Activated CD8-positive, alpha-beta memory T cell treated with anti-CD3 and anti-CD28 coated beads, Interleukin-2, amount 50 U/mL, for 1 hour (primary cell): ENCODE measurements around the gene ABCG2.
"Not testable (repeated sequence)": the region's sequence is repeated elsewhere in the genome, so short reads cannot be mapped to it uniquely, and the experiment has no call there.

Experiments used
- DNase-seq: peaks from one replicate; pipeline ENCODE4 v3.0.0-alpha.2; 2020; ENCODE audit errors: extremely low read depth

ABCG2 gene

DNA sequence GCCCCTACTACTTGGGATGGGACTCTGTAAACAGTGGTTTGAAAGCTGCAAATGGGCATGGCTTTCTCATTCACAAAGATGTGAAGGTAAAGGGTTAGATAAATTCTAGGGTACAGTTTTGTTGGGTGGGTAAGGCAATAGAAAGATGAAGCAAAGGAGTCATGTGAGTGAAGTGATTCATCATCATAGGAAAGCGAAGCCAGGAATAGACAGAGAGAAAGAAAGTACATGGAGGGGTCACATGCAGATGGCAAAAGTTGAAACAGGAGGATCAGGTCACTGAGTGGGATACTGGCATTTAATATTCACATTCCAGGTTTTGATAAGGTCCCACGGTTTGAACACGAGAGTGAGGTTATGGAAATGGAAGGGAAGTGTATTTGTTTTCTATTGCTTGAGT, 8.2 kb upstream of the ABCG2 start:
- no peak for DNase-seq

DNA sequence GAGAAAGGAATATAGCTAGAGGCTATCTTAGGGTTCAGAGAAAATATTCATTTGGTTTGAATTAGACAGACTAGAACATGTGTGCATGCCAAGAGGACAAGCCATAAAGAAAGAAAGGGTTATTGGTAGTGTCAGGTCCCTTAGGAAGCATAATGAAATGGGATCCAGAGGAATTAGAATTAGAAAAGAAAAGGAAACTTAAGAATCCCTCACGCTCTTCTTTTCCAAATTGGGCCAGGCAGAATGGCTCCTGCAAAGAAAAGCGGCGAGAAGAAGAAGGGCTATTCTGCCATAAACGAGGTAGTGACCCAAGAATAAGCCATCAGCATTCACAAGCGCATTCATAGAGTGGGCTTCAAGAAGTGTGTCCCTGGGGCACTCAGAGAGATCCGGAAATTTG, 4.9 kb upstream of the ABCG2 start:
- DNase-seq = no peak

DNA sequence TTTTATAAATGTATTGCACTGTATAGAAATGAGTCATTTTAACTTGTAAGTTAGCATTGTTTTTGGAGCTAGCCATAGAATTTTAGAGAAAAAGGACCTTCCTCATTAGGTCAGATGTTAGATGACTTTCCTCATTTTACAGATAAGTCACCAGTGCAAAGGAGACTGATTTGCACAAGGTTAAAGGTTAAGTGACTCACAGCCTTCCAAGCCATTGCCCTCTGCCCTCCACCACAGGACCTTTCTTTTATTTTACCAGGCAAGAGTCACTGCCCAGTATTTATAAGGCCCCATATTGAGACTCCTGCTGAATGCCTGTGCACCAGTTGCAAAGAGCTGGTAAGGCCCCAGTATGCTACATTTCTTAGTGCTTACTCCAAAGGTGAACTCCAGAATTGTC, 4.2 kb upstream of the ABCG2 start:
- DNase-seq = no peak

DNA sequence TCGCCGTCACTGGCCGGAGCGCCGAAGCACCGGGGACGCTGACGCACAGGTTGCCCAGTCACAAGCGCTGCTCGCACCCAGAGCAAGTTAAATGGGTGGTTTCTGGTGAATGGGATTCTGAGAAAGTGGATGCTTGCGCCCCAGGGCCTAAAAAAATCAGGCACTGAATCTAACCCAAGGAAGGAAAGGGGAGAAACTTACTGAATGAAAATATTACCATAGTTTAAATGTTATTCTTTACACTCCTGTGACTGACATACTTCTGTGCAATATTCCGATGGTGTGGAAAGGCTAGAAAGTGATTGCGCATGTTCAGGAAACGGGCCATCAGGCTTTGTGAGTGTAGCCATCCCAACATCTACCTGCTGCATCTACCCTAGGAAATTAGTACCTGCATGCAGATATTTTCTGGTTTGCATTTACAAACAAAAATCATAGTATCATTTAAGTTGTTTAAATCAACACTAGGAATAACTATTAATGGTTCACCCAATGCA, 838 bp upstream of the ABCG2 start:
- no peak for DNase-seq

DNA sequence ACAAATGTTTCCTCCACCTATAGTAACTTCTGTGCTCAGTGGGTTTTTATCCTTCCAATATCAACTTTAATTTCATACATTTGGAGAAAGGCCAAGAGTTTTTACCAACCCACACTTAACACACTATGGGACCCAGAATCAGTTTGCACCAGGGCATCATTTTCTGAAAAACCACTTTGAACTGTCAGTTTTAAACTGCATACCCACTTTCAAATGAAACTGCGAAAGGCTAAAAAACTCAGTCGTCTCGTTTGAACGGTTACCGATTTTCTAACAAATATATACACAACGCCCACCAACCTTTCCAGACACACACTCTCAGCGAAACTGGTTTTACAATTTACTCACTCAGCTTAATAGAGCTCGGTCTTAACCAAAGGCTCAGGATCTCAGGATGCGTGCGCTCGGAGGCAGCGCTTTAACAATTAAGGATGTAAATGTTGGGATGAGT, 376 bp downstream of the ABCG2 start:
- DNase-seq = no peak

DNA sequence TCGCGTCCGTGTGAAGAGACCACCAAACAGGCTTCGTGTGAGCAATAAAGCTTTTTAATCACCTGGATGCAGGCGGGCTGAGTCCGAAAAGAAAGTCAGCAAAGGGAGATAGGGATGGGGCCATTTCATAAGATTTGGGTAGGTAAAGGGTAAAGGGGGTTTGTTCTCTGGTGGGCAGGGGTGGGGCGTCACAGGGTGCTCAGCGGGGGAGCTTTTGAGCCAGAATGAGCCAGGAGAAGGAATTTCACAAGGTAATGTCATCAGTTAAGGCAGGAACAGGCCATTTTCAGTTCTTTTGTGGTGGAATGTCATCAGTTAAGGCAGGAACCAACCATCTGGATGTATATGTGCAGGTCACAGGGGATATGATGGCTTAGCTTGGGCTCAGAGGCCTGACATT, 6.1 kb downstream of the ABCG2 start:
- not testable (repeated sequence) for DNase-seq

DNA sequence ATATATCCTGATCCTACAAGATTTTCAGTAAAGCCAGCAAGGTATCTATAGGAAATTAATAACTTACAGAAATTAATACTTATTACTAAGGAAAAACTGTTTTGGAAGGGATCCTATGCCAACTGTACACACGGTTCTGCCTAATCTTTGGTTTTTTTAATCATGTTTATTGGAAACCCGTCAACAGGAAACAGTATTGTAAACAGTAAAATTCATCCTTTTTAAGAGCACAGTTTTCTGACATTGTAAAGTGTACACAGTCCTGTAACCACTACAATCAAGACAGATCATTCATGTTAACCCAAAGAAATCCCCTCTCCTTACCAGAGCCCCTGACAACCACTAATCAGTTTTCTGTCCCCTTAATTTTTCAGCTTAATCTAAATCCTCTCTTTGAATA, 9.9 kb downstream of the ABCG2 start:
- no peak for DNase-seq

DNA sequence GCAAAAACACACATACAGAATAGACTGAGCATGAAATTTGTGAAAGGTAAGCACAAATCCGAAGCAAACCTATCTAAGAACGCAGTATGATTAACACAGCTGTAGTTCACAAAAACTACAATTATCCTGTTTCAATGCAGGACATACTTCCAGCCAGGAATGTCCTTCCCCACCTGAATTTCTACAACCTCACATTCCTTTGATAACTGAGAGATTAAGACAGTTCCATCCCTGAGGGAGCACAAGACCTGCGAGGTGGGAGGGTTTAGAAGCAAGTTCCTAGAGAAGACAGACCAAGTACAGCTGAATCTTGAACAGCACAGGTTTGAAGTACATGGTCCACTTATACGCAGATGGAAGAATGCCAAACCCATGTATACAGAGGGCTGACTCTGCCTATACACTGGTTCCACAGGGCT, 10.6 kb downstream of the ABCG2 start:
- no peak for DNase-seq

DNA sequence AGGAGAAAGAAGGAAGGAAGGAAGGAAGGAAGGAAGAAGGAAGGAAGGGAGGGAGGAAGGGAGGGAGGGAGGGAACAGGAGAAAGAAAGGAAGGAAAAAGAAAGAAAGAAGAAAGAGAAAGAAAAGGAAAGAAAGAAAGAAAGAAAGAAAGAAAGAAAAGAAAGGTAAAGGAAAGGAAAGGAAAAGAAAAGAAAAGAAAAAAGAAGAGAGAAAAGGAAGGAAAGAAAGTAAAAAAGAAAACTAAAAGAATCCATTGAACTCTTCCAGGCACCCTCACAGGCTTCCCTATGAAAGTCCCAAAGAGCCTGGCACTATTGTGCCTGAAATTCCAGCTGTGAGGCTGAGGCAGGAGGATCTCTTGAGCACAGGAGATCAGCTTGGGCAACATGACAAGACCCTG, 11.5 kb downstream of the ABCG2 start:
- DNase-seq = no peak

DNA sequence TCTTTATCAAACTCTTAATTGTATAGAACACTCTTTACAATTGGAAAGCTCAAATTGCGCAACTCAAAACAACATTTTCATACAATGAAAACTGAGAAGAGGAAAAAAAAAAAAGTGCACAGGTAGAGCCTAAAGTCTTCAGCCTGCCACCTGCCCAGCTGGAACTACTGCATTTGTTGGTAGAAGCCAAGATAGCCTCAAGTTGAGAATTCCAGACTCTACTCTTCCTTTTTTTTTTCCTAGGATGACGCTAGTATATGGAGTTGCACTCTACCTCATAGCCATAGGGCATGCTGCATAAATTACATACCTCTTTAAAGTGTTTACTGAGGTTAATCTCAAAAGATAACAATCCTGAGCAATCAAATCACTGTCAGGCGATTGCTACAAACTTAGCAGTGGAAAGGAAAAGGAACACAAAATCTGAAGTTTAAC, 13.6 kb downstream of the ABCG2 start:
- no peak for DNase-seq

DNA sequence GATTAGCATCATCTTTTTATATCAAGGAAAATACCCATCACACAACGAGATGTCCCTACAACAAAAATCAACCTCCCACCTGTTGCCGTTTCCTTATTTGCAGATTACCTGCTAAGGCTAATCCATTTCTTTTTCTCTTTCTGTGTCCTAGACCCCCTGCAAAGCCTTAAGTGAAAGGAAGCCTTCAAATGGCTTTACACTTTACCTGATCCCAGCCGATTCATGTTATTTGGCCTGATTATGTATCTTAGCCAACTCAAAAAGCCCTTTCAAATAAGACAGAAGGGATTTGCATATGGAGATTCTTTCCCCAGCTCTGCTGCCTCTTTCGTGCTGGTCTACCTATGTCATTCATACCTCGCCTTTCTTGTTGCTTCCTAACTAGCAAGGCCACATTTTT, 14.4 kb downstream of the ABCG2 start:
- no peak for DNase-seq

DNA sequence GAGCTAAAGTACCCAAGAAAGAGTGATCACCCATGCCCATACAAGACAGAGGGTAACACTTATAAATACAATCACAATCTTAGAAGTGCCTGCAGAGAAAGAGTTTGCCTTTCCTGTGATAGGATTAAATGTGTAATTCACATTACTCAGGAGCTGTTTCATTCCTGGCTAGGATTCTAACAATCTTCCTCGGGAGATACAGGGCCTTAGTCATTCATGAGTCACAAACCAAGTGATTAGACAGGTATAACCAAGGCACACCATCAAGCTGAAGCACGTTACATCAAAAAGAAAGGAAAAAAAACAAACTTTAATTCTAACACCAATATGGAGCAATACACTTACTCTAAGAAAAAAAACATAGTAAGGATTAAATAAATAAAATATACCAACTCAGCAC, 14.9 kb downstream of the ABCG2 start:
- DNase-seq = no peak

DNA sequence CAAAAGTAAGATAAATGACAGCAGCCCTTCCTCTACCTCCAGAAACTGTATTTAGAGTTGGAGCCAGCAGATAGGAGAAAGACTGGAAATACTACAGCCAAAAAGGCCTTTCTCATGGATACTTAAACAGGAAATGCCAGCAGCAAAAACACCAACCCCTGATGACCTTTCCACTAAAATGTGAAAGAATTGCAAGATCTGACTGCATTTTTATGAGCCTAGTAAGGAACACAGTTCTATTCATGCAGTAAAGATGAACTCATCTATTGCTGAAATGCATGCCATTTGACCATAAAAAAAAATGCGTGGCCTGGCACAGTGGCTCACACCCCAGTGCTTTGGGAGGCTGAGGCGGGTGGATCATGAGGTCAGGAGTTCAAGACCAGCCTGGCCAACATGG, 19.9 kb downstream of the ABCG2 start:
- DNase-seq = no peak

DNA sequence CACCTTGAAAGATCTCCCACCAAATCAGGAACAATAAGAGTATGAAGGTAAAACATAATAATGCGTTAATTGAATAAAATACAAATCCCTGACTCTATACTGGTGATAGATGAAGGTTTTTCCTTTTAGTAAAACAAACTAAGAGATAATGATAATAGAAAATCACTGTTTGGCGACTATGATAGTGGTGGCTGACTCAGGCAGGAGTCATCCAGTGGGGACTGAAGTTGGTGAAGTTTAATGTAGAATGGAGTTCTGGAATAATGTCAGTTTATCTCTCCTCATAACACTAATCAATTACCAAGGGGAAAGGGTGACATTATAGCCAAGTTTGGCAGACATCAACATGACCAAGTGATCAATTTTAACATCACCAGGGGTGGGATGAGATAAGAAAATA, 21.3 kb downstream of the ABCG2 start:
- no peak for DNase-seq

DNA sequence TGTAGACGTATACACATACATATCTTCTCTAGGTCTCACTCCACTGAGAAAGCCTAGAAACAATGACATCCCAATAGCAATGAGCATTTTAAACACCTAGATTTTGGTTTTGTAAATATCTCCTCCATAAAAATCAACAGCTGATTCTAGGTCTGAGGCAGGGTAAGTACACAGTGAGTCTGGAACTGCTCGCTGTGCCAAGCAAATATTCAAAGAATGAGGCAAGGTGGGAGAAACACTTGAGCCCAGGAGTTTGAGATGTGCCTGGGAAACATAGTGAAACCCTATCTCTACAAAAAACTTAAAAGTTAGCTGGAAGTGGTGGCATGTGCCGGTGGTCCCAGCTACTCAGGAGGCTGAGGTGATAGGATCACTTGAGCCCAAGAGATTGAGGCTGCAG, 22.2 kb downstream of the ABCG2 start:
- no peak for DNase-seq

DNA sequence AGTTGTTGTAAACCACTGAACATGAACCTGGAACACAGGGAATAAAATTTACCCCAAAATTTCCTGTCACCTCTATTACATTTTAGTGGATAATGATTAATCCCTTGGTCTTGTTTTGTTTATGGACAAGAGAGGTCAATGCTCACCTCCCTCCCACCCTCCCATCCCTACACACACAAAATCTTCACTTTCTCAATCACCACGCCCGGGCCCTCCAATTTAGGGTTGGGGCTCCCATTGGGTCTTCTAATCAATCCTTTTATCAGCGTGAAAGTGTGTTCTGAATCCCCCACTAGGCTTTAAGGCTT, 23.1 kb downstream of the ABCG2 start:
- DNase-seq = no peak

DNA sequence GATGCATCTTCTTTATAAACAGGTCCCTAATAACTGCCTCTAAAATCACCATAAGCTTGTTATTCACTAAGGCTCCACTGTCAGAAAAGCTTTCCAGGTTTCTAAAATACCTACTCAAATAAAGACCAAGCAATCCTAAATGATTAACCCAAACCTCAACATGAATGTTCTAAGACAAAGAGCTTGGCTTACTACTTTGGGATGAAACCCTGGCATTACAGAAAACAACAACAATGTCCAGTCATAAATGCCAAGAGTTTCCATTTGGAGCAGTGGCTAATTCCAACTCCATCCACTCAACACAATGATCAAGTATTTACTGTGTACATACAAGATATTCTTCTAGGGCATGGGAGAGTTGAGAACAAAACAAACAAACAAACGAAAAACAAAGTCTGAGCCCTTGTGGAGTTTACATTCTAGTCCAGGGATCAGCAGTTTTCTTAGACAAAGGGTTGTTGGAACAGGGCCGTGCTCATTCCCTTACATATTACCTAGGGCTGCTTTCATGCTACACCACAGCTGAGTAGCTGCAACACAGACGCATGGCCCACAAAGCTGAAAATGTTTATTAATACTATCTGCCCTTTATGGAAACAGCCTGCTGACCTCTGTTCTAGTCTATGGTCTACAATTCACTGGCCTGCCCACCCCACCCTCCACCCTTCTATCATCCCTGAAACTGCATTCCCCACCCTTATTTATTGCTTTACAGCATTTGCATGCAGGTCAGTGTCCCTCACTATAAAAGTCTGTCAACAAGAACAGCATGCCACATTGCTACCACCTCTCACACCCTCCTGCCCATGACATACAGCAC, 23.7 kb downstream of the ABCG2 start:
- DNase-seq = no peak

DNA sequence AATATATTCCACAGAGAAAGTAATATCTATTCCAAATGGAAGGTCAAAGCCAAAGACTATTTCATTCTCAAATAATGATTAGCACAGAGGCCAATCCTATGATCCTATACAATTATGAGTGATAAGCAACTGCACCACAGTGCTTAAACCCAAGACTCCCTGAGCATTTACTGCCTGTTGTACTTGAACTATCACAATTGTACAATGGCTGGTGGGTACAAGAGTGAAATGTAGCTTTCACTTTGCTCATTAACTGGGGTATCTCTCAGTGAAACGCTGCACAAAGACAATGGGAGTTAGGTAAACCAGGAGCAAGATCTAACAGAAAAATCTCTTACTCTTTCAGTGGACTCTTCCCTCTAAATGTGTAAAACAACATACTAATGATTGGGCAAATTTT, 24.3 kb downstream of the ABCG2 start:
- no peak for DNase-seq

DNA sequence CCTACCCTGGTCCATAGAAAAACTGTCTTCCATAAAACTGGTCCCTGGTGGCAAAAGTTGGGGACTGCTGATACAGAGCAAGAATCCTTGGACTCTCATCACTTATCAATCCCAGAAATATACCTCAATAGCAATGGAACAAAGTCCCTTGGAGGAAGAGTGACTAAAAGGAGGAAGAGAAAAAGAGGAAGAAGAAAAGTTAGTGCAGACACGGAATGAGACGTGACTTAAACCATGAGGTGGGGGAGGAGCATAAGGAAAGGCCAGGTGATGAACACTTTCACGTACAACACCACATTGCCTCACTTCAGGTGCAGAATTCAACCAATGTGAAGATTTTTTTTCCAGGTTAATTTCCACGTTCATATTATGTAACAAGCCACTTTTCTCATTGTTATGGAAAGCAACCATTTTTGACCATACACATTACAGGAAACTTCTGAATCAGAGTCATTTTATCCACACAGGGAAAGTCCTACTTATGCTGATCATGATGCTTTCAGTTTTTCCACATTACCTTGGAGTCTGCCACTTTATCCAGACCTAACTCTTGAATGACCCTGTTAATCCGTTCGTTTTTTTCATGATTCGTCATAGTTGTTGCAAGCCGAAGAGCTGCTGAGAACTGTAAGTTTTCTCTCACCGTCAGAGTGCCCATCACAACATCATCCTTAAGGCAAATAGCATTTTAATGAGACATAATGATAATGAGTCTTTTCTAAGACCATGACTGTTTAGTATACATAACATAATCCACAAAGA, 27.7 kb downstream of the ABCG2 start:
- DNase-seq = no peak

DNA sequence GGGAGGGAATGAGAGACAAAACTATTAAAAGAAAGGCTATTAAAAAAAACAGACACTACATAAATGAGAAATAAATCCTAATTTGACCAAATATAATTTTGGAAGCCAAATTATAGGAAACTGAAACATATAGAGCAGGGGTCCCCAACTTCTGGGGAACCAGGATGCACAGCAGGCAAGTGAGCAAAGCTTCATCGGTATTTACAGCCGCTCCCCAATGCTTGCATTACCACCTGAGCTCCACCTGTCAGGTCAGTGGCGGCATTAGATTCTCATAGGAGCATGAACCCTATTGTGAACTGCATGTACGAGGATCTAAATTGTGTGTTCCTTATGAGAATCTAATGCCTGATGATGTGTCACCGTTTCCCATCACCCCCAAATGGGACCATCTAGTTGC, 28.4 kb downstream of the ABCG2 start:
- no peak for DNase-seq

DNA sequence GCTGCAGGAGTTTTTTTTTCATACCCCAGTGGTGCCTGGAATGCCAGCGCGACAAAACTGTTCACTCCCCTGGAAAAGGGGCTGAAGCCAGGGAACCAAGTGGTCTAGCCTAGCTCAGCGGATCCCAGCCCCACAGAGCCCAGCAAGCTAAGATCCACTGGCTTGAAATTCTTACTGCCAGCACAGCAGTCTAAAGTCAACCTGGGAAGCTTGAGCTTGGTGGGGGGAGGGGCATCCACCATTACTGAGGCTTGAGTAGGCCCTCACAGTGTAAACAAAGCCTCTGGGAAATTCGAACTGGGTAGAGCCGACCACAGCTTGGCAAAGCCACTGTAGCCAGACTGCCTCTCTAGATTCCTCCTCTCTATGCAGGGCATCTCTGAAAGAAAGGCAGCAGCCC, 36.2 kb downstream of the ABCG2 start:
- DNase-seq = not testable (repeated sequence)

DNA sequence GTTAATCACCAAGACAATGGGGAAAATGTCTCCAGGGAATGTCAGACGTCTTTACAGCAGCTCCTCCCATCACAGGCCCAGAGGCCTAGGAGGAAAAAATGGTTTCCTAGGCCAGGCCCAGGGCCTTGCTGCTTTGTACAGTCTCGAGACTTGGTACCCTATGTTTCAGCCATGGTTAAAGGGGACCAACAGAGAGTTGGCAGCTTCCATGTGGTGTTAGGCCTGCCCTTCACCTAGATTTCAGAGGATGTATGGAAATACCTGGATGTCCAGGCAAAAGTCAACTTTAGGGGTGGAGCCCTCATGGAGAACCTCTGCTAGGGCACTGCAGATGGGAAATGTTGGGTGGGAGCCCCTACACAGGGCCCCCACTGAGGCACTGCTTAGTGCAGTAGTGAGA, 38.5 kb downstream of the ABCG2 start:
- no peak for DNase-seq

DNA sequence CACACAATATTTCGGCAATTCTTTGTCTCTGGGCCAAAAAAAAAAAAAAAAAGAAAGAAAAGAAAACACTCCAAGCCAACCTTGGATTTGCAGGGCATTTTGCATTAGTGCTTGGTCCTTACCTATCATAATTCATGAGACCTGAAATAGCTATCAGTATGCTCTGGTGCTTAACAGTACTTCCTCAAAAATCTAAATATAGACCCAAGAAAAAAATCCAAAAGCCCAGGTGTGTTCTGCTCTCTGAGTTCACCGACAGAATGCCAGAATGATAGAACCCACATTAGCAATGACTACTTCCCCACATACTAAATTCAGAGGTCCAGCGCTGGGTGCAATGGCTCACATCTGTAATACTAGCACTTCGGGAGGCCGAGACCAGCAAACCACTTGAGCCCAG, 42.9 kb downstream of the ABCG2 start:
- DNase-seq = no peak
